ENCODE data around the gene DLX2.

DLX2 gene

DNA sequence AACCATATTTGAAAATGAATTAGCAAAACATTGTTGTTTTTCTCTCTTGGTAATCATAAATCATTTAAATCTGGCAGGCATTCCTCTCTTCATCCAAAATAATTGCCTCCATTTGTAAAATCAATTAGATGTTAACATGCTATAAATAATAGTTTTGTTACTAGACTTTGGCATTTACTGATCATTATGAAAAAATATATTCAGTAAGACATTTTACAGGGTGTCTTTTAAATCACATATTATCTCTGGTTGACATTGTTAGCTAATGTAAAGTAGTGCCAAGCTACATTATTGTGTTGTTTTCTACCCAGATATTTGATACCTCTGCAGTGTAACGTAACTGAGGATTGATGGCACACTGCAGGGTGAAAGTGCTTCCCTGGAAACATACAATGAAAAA lies 49.2 kb downstream of the DLX2 start:
- TF ChIP-seq, protein P1, sequence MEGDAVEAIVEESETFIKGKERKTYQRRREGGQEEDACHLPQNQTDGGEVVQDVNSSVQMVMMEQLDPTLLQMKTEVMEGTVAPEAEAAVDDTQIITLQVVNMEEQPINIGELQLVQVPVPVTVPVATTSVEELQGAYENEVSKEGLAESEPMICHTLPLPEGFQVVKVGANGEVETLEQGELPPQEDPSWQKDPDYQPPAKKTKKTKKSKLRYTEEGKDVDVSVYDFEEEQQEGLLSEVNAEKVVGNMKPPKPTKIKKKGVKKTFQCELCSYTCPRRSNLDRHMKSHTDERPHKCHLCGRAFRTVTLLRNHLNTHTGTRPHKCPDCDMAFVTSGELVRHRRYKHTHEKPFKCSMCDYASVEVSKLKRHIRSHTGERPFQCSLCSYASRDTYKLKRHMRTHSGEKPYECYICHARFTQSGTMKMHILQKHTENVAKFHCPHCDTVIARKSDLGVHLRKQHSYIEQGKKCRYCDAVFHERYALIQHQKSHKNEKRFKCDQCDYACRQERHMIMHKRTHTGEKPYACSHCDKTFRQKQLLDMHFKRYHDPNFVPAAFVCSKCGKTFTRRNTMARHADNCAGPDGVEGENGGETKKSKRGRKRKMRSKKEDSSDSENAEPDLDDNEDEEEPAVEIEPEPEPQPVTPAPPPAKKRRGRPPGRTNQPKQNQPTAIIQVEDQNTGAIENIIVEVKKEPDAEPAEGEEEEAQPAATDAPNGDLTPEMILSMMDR (IDR thresholded peaks at IDR 0.05): no peak
- Histone ChIP-seq H3K4me3 (no peak overlapping the region), H3K27ac (no peak overlapping the region)
- DNase-seq (ENCODE audit: low spot score): no peak

DNA sequence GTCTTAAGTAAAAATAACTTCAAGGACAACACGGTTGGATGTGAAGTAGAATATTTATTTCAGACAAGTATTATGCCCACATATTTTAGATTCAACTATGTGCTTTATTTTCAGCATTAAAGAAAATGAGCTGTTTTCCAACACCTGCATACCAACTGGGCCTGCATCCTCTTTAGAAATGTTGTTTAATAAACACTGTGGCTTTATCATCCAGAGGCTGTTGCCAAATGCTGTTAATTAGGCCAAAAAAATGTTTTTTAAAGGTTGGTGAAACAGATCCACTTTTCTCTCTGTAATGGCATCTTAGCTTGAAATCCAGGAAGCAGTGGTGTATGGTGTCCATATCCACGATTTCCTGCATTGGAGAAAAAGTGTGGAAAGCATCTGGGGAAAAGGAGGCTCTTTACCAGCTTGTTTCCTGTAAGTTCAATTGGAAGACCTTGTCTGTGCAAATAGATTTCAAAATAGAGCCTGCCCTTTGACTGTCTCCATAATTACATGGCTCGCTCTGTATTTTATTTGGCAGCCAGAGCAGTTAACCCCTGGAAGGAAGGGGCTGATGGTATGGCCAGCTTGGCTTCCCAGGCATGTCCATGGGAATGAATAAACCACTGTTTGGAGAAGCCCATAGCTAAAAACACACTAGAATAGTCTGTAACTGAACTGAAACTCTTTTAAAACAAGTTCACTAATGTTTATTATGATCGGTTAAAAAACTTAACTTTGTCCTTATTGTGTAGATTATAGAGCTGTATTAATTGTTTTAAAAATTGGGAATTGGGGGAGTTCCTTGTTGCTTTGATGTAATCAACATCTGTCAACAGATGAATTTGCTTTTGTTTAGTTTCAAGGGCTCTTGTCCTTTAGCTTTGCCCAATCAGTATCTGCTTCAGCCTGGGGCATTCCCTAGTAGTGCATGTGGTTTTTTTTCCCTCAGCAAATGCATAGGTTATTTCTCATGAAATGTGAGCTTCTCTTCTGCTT lies 50.4 kb downstream of the DLX2 start:
- no peak for DNase-seq (ENCODE audit: low spot score)
- H3K27ac ChIP-seq: no peak overlapping the region
- TF ChIP-seq, protein P1 (IDR thresholded peaks at IDR 0.05): no peak
- no peak overlapping the region for H3K4me3 ChIP-seq

DNA sequence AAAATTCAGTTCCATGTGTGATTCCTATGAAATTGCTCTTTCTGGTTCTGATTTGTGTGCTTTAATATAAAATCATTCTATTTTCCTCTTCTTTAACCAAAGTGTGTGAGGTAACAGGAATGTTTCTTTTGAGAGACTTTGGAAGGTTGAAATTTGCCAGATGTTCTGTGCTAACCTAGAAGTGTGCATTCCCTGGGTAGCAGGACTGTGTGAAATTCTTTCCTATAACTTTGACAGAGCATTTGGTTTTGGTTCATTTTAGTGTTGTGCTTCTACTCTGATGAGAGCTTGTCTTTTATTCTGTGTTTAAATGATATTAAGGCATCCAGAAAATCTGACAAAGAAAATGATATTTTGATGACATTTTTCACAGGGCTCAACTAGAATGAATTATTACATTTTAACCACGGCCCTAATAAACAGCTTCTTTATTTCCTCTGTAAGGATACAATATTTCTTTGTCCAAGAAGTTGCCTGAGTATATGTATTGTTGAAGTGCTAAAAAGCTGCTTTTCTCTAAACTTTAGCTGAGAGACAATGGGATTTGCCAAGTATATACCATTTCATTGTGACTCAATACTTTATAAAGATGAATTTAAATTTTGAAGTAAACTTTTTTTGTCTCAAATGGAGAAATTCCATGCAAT lies 52.1 kb downstream of the DLX2 start:
- no peak for DNase-seq (ENCODE audit: low spot score)
- TF ChIP-seq, protein P1 (IDR thresholded peaks at IDR 0.05): no peak
- Histone ChIP-seq H3K4me3 (no peak overlapping the region), H3K27ac (no peak overlapping the region)

DNA sequence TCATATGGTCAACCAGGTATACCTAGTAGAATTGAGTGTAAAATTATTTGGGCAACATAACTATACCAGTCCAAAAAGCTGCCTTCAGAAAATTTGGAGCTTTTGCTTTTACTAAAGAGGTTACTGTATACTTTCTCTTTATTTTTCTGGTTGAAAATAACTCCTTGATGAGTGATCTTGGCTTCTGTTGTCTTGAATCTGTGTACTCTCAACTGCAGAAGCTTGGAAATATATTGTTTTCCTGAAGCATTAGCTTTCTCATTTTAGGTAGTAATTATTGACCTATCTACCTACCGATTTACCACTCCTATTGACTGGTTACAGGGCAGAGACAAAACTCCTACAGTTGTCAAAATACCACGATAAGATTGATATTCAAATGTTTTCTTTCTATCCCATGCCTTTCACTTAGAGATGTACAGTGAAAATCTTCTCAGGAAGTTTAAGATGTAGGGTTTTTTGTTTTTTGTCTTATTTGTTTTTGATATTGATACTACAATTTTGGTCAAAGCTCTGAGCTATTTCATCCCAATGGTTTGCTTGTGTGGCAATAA lies 53.1 kb downstream of the DLX2 start:
- TF ChIP-seq, protein P1 (IDR thresholded peaks at IDR 0.05): no peak
- H3K4me3 ChIP-seq: no peak overlapping the region
- no peak for DNase-seq (ENCODE audit: low spot score)
- no peak overlapping the region for H3K27ac ChIP-seq
